PC-3 (cell line): ENCODE results near the gene TAF11L9. TPM values are rescaled to one million over a fixed set of nuclear protein-coding genes. Genes with fewer than 3 reads are reported as not detected.
A peak's percentile ranks its signal among the peaks of the same experiment; 100 is the strongest.
"Not testable (repeated sequence)": the region's sequence is repeated elsewhere in the genome, so short reads cannot be mapped to it uniquely, and the experiment has no call there.

Source experiments
- ATAC-seq: fragments of 200-7000 bp; cut with Tn5 transposase; 2 replicates; pipeline ENCODE4 v1.9.1; 2020; ENCODE audit warnings: mild to moderate bottlenecking, moderate library complexity
- BruUV-seq: library from RNA; stranded (reverse); fragments of 400-500 nt; replicated peaks from 2 replicates; lab custom pipeline; 2021; lab: Mats Ljungman, UMichigan
- CTCF ChIA-PET: fragments of 300-600 bp; sonication (Branson Sonifier 250); formaldehyde crosslinking; loops from one replicate; lab custom pipeline; 2022; ENCODE audit warnings: antibody characterized with exemption; lab: Charles Lee
- POLR2A ChIA-PET: fragments of 300-600 bp; sonication (Branson Sonifier 250); formaldehyde crosslinking; loops from one replicate; lab custom pipeline; 2022; ENCODE audit warnings: antibody characterized with exemption; ENCODE audit not compliant: unreplicated experiment; lab: Charles Lee
- DNase-seq: peaks from one replicate; pipeline ENCODE4 v3.0.0-alpha.2; 2015
- H2AFZ ChIP-seq: fragments of 300-600 bp; sonication (generic); 2 replicates; pipeline ENCODE4 v1.6.0; 2016; ENCODE audit warnings: antibody characterized with exemption, low read length
- H3F3A ChIP-seq: fragments of 300-600 bp; sonication (generic); one replicate; pipeline ENCODE4 v1.6.0; 2017; ENCODE audit warnings: antibody characterized with exemption, low read length, control low read depth, mild to moderate bottlenecking; ENCODE audit not compliant: unreplicated experiment
- H3K27ac ChIP-seq: fragments of 300-600 bp; sonication (generic); 2 replicates; pipeline ENCODE4 v1.5.1; 2016; ENCODE audit warnings: mild to moderate bottlenecking, low read length
- H3K27me3 ChIP-seq: fragments of 300-600 bp; sonication (generic); 2 replicates; pipeline ENCODE4 v1.6.1; 2016; ENCODE audit warnings: low read length, mixed read lengths
- H3K36me3 ChIP-seq: fragments of 300-600 bp; sonication (generic); 2 replicates; pipeline ENCODE4 v1.6.1; 2016; ENCODE audit warnings: low read depth, mixed run types, low read length, mixed read lengths
- H3K4me1 ChIP-seq: fragments of 300-600 bp; sonication (generic); 2 replicates; pipeline ENCODE4 v1.5.1; 2016; ENCODE audit warnings: low read length; ENCODE audit not compliant: insufficient read depth
- H3K4me2 ChIP-seq: fragments of 300-600 bp; sonication (generic); 2 replicates; pipeline ENCODE4 v1.6.0; 2016; ENCODE audit warnings: low read length
- H3K4me3 ChIP-seq: fragments of 300-600 bp; sonication (generic); 2 replicates; pipeline ENCODE4 v1.5.1; 2016; ENCODE audit warnings: mild to moderate bottlenecking, low read length, mixed read lengths
- H3K79me2 ChIP-seq: fragments of 300-600 bp; sonication (generic); 2 replicates; pipeline ENCODE4 v1.6.1; 2017; ENCODE audit warnings: low read length, mixed read lengths
- H3K9ac ChIP-seq: fragments of 300-600 bp; sonication (generic); 2 replicates; pipeline ENCODE4 v1.6.0; 2016; ENCODE audit warnings: mild to moderate bottlenecking, low read length
- H3K9me2 ChIP-seq: fragments of 300-600 bp; sonication (generic); replicated peaks from 2 replicates; pipeline ENCODE4 v1.6.1; 2016; ENCODE audit warnings: mixed run types, low read length, mixed read lengths
- H3K9me3 ChIP-seq: fragments of 300-600 bp; sonication (generic); 2 replicates; pipeline ENCODE4 v1.6.1; 2016; ENCODE audit warnings: low read length, mixed read lengths
- H4K20me1 ChIP-seq: fragments of 300-600 bp; sonication (generic); 2 replicates; pipeline ENCODE4 v1.6.1; 2016; ENCODE audit warnings: low read length, mixed read lengths
- EZH2 ChIP-seq: fragments of 300-600 bp; sonication (generic); IDR thresholded peaks from one replicate; pipeline ENCODE4 v1.6.1; 2017; ENCODE audit warnings: antibody characterized with exemption, mild to moderate bottlenecking, low read length; ENCODE audit not compliant: unreplicated experiment
- EZH2phosphoT487 ChIP-seq: fragments of 300-600 bp; sonication (generic); IDR thresholded peaks from 2 replicates; pipeline ENCODE4 v1.6.1; 2018; ENCODE audit warnings: mild to moderate bottlenecking, antibody characterized with exemption, low read length, borderline replicate concordance
- intact Hi-C: fragments of 100-400 bp; cut with micrococcal nuclease; formaldehyde crosslinking; loops from 2 replicates; pipeline ENCODE4 v1.9.0; 2023
- total RNA-seq: library from RNA; depleted of rRNA; stranded (reverse); fragments of >200 nt; gene quantifications from 2 replicates; pipeline ENCODE4 v1.2.3, GENCODE V29; 2014
- TF ChIP-seq, protein P1 (sequence below): fragments of 300-600 bp; sonication (generic); conservative IDR thresholded peaks from 2 replicates; pipeline ENCODE4 v1.5.1; 2017; ENCODE audit warnings: antibody characterized with exemption, low read depth, mild to moderate bottlenecking, low read length

Gene TAF11L9
- total RNA-seq, 1 experiment from 2014 or later: not detected

GRCh38 chr5:17620627-17621026, 26.4 kb upstream of the TAF11L9 start:
- Histone ChIP-seq H3K4me2 (no peak overlapping the region), H4K20me1 (no peaks in the 10 kb centered on the region), H3K9ac (no peak overlapping the region), H3K36me3 (no peaks in the 10 kb centered on the region), H3K9me2 (no peaks in the 10 kb centered on the region), H3K27ac (no peak overlapping the region), H2AFZ (no peak overlapping the region), H3K4me1 (peaks cover 14% of the 10 kb centered on the region), H3K4me3 (no peak overlapping the region), H3K79me2 (no peaks in the 10 kb centered on the region), H3K9me3 (no peaks in the 10 kb centered on the region), H3F3A (no peaks in the 10 kb centered on the region), H3K27me3 (no peaks in the 10 kb centered on the region)
- intact Hi-C loops: no loop called here
- BruUV-seq: no TSS peak
- DNase-seq: no peak
- ChIA-PET CTCF (no interaction called here), POLR2A (no interaction called here)
- TF ChIP-seq, protein P1, sequence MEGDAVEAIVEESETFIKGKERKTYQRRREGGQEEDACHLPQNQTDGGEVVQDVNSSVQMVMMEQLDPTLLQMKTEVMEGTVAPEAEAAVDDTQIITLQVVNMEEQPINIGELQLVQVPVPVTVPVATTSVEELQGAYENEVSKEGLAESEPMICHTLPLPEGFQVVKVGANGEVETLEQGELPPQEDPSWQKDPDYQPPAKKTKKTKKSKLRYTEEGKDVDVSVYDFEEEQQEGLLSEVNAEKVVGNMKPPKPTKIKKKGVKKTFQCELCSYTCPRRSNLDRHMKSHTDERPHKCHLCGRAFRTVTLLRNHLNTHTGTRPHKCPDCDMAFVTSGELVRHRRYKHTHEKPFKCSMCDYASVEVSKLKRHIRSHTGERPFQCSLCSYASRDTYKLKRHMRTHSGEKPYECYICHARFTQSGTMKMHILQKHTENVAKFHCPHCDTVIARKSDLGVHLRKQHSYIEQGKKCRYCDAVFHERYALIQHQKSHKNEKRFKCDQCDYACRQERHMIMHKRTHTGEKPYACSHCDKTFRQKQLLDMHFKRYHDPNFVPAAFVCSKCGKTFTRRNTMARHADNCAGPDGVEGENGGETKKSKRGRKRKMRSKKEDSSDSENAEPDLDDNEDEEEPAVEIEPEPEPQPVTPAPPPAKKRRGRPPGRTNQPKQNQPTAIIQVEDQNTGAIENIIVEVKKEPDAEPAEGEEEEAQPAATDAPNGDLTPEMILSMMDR: peak; percentile 55
- TF ChIP-seq EZH2: no peak
- no peak for ATAC-seq

GRCh38 chr5:17619354-17619753, 25.2 kb upstream of the TAF11L9 start:
- H3K4me2 ChIP-seq: no peak overlapping the region
- intact Hi-C loops: no loop called here
- H3K27ac ChIP-seq: no peak overlapping the region
- no peaks in the 10 kb centered on the region for H4K20me1 ChIP-seq
- H3K4me3 ChIP-seq: no peak overlapping the region
- TF ChIP-seq, protein P1: no peak
- TF ChIP-seq EZH2phosphoT487 (no peak), EZH2 (no peak)
- no peaks in the 10 kb centered on the region for H3F3A ChIP-seq
- no peaks in the 10 kb centered on the region for H3K9me3 ChIP-seq
- CTCF ChIA-PET: no interaction called here
- no peak overlapping the region for H2AFZ ChIP-seq
- POLR2A ChIA-PET: interaction anchor here (0.6 kb wide), 1 partner anchor 200 kb away, joined by 6 read pairs; no protein-coding TSS in a partner anchor
- no peak overlapping the region for H3K9ac ChIP-seq
- H3K9me2 ChIP-seq: no peaks in the 10 kb centered on the region
- DNase-seq: peak; percentile 90
- no TSS peak for BruUV-seq
- H3K79me2 ChIP-seq: no peaks in the 10 kb centered on the region
- H3K27me3 ChIP-seq: no peaks in the 10 kb centered on the region
- H3K4me1 ChIP-seq: peaks cover 14% of the 10 kb centered on the region
- no peaks in the 10 kb centered on the region for H3K36me3 ChIP-seq
- peak; percentile 77 for ATAC-seq

- H4K20me1 ChIP-seq: no peaks in the 10 kb centered on the region
- no peak overlapping the region for H3K9ac ChIP-seq
- intact Hi-C loops: no loop called here
- no peak overlapping the region for H3K4me2 ChIP-seq
- no peaks in the 10 kb centered on the region for H3K79me2 ChIP-seq
- no peak overlapping the region for H2AFZ ChIP-seq
- H3K27ac ChIP-seq: no peak overlapping the region
- ChIA-PET CTCF (no interaction called here), POLR2A (no interaction called here)
- BruUV-seq: no TSS peak
- no peak for ATAC-seq
- H3K27me3 ChIP-seq: no peaks in the 10 kb centered on the region
- peaks cover 12% of the 10 kb centered on the region for H3K4me1 ChIP-seq
- no peak overlapping the region for H3K4me3 ChIP-seq
- no peaks in the 10 kb centered on the region for H3F3A ChIP-seq
- TF ChIP-seq, protein P1: no peak
- TF ChIP-seq EZH2 (no peak), EZH2phosphoT487 (no peak)
- no peaks in the 10 kb centered on the region for H3K36me3 ChIP-seq
- H3K9me3 ChIP-seq: no peaks in the 10 kb centered on the region
- no peaks in the 10 kb centered on the region for H3K9me2 ChIP-seq
- no peak for DNase-seq
These were observed 20.8 kb upstream of the TAF11L9 start for GRCh38 chr5:17614872-17615605.

DNA sequence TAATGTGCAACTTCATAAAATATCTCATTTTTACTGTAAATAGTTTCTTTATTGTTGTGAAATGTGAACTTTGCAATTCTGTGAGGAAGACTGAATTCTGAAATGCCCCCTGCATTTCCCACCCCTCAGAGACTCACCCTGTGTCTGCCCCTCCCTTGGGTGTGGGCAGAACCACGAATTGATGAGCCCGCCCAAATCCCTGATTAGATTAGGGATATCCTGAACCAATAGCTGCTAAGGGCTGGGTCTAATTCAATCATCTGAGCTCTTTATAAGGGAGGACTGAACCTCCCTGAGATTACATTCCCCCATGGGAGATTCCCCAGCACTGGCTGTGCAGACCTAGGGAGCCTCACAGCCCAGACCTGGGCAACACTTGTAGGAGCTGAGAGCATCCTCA, 15.9 kb upstream of the TAF11L9 start, which contains the start of gene TAF11L12:
Gene TAF11L12, plus strand, starts transcription at position 301 of the 400 bp plus-strand sequence.
- H3K4me1 ChIP-seq, H2AFZ ChIP-seq, H3K9me2 ChIP-seq, H3K9ac ChIP-seq, H3K9me3 ChIP-seq, CTCF ChIA-PET, DNase-seq, H3K4me2 ChIP-seq, intact Hi-C loops, H4K20me1 ChIP-seq, H3K36me3 ChIP-seq, H3K4me3 ChIP-seq, BruUV-seq, H3K79me2 ChIP-seq, H3K27ac ChIP-seq, ATAC-seq, H3F3A ChIP-seq, POLR2A ChIA-PET, H3K27me3 ChIP-seq: not testable (repeated sequence)
